Common myeloid progenitor, CD34-positive (primary cell): ENCODE data around the gene MAPKAP1.

Experiments used
- CTCF ChIA-PET: fragments of 350-600 bp; sonication (Branson Sonifier 250); formaldehyde crosslinking; loops from one replicate; lab custom pipeline; 2021; ENCODE audit warnings: antibody characterized with exemption; lab: Charles Lee
- POLR2A ChIA-PET: fragments of 350-600 bp; sonication (Branson Sonifier 250); formaldehyde crosslinking; loops from one replicate; lab custom pipeline; 2021; ENCODE audit warnings: antibody characterized with exemption; lab: Charles Lee
- DNase-seq, 3 donors: peaks; one replicate each; pipeline versions ENCODE4 v3.0.0 to v3.0.0-alpha.2; 2013
- H3K27ac ChIP-seq, 2 experiments: 1 replicate in 1 of 2; 2 replicates in 1 of 2; pipeline ENCODE4 v1.7.0; 2013; ENCODE audit warnings: inconsistent platforms in 2 of 2, low read length in 2 of 2, mild to moderate bottlenecking in 2 of 2, low read depth in 1 of 2, moderate library complexity in 1 of 2; ENCODE audit not compliant: severe bottlenecking in 2 of 2, insufficient read depth in 1 of 2, poor library complexity in 1 of 2
- H3K27me3 ChIP-seq, 5 experiments: replicated peaks in 2 of 5; 1 replicate in 3 of 5; 2 replicates in 2 of 5; pipeline versions ENCODE4 v1.6.1 to v1.7.0; 2013; ENCODE audit warnings: low read length in 4 of 5, mild to moderate bottlenecking in 2 of 5, moderate library complexity in 2 of 5, inconsistent platforms in 1 of 5; ENCODE audit not compliant: insufficient read depth in 5 of 5, control insufficient read depth in 4 of 5
- H3K36me3 ChIP-seq, 4 experiments: 1 replicate in 2 of 4; 2 replicates in 2 of 4; pipeline versions ENCODE4 v1.6.1 to v1.7.0; 2013; ENCODE audit warnings: low read length in 3 of 4, control low read depth in 1 of 4, mild to moderate bottlenecking in 1 of 4; ENCODE audit not compliant: control insufficient read depth in 4 of 4, insufficient read depth in 4 of 4
- H3K4me1 ChIP-seq, 4 experiments: 1 replicate in 3 of 4; 2 replicates in 1 of 4; pipeline versions ENCODE4 v1.6.1 to v1.7.1; 2013; ENCODE audit warnings: low read length in 3 of 4, mild to moderate bottlenecking in 3 of 4, control low read depth in 1 of 4, inconsistent platforms in 1 of 4, moderate library complexity in 1 of 4; ENCODE audit not compliant: control insufficient read depth in 4 of 4, insufficient read depth in 4 of 4; ENCODE audit errors: control extremely low read depth in 1 of 4
- H3K4me3 ChIP-seq, 7 experiments: 1 replicate in 4 of 7; 2 replicates in 3 of 7; pipeline versions ENCODE4 v1.5.1 to v1.7.0; 2013; ENCODE audit warnings: mild to moderate bottlenecking in 7 of 7, low read length in 6 of 7, moderate library complexity in 6 of 7, inconsistent platforms in 2 of 7, low read depth in 2 of 7, control low read depth in 1 of 7; ENCODE audit not compliant: insufficient read depth in 4 of 7, control insufficient read depth in 1 of 7; ENCODE audit errors: extremely low read depth in 1 of 7
- H3K9me3 ChIP-seq, 5 experiments: 1 replicate in 4 of 5; 2 replicates in 1 of 5; pipeline versions ENCODE4 v1.6.1 to v1.7.1; 2013; ENCODE audit warnings: low read length in 4 of 5, mild to moderate bottlenecking in 2 of 5, inconsistent platforms in 1 of 5, low read depth in 1 of 5, moderate library complexity in 1 of 5; ENCODE audit not compliant: control insufficient read depth in 4 of 5, insufficient read depth in 2 of 5; ENCODE audit errors: control extremely low read depth in 1 of 5
- WGBS: methylation state at CpG from one replicate; pipeline ENCODE4 v1.1.5; 2013; ENCODE audit not compliant: insufficient coverage; 5-methylcytosine and 5-hydroxymethylcytosine counted together

MAPKAP1 gene

GRCh38 chr9:125536776-125537175 is 170.2 kb downstream of the MAPKAP1 start:
- H3K4me3 ChIP-seq: no peak overlapping the region
- H3K27me3 ChIP-seq: no peaks in the 10 kb centered on the region
- no CpG with 5 or more reads among the region's 1 CpG for WGBS
- H3K4me1 ChIP-seq: no peaks in the 10 kb centered on the region
- peaks cover 0 to 16% (median 5%) of the 10 kb centered on the region in 4 experiments for H3K36me3 ChIP-seq
- H3K27ac ChIP-seq: no peak overlapping the region
- CTCF ChIA-PET: no interaction called here
- POLR2A ChIA-PET: no interaction called here
- H3K9me3 ChIP-seq: no peaks in the 10 kb centered on the region
- DNase-seq: no peak

- CTCF ChIA-PET: no interaction called here
- Histone ChIP-seq H3K4me1 (peaks cover 0 to under 1% (median 0%) of the 10 kb centered on the region in 4 experiments), H3K4me3 (no peak overlapping the region), H3K36me3 (peaks cover 0 to 13% (median 5%) of the 10 kb centered on the region in 4 experiments), H3K9me3 (no peaks in the 10 kb centered on the region), H3K27ac (no peak overlapping the region), H3K27me3 (no peaks in the 10 kb centered on the region)
- no peak for DNase-seq
- WGBS: no CpG with 5 or more reads among the region's 3 CpGs
- POLR2A ChIA-PET: no interaction called here
Observed at GRCh38 chr9:125536167-125536772, 170.7 kb downstream of the MAPKAP1 start.

- Histone ChIP-seq H3K36me3 (peaks cover 0 to 6% (median 2%) of the 10 kb centered on the region in 4 experiments), H3K27me3 (no peaks in the 10 kb centered on the region), H3K4me1 (peaks cover 9 to 12% (median 10%) of the 10 kb centered on the region in 4 experiments), H3K27ac (no peak overlapping the region), H3K4me3 (no peak overlapping the region), H3K9me3 (no peaks in the 10 kb centered on the region)
- ChIA-PET CTCF (interaction anchor here (1.2 kb wide), 1 partner anchor 17 kb away, joined by 4 read pairs; no protein-coding TSS in a partner anchor), POLR2A (no interaction called here)
- 90% methylated on average over 3 of the region's 4 CpGs for WGBS
- DNase-seq: no peak
Observed at GRCh38 chr9:125534971-125535701, 171.9 kb downstream of the MAPKAP1 start.

DNA sequence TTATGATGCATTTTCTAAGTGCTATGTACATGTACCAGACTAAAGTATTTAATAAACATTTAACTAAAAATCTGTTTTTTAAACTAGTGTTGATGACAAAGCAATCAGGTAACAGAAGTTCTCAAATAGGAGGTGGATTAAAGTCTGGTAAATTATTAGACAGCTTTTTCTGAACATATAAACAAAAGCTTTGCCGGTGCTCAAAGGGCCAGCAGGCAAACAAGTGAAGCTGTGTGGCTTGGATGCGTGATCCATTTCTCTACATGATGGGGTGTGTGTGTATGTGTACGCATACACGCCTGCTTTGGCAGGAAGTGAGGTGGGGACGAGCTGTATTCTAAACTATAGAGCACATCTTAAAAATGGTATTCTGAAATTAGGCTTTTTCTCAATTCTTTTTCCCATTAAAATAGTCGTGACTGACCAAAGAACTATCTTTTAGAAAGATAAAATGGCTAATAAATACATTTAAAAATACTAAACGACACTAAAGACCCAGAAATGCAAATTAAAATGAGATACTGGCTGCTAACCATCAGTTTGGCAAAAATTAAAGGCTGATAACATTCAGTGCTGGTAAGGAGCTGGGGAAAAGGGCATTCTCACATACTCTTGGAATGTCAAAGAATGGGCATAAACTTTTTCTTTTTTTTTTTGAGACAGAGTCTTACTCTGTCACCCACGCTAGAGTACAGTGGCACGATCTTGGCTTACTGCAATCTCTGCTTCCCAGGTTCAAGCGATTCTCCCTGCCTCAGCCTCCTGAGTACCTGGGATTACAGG is 174.0 kb downstream of the MAPKAP1 start:
- H3K4me3 ChIP-seq: no peak overlapping the region
- CTCF ChIA-PET: no interaction called here
- peaks cover 0 to 4% (median under 1%) of the 10 kb centered on the region in 4 experiments for H3K36me3 ChIP-seq
- H3K27ac ChIP-seq: no peak overlapping the region
- DNase-seq: no peak
- POLR2A ChIA-PET: no interaction called here
- H3K4me1 ChIP-seq: peaks cover 17 to 31% (median 23%) of the 10 kb centered on the region in 4 experiments
- WGBS: 100% methylated on average over 3 of the region's 10 CpGs
- H3K27me3 ChIP-seq: no peaks in the 10 kb centered on the region
- no peaks in the 10 kb centered on the region for H3K9me3 ChIP-seq

GRCh38 chr9:125532412-125532811 is 174.6 kb downstream of the MAPKAP1 start:
- ChIA-PET POLR2A (no interaction called here), CTCF (no interaction called here)
- Histone ChIP-seq H3K9me3 (no peaks in the 10 kb centered on the region), H3K36me3 (peaks cover 0 to 3% (median 0%) of the 10 kb centered on the region in 4 experiments), H3K27me3 (no peaks in the 10 kb centered on the region), H3K27ac (no peak overlapping the region), H3K4me1 (peaks cover 18 to 35% (median 27%) of the 10 kb centered on the region in 4 experiments), H3K4me3 (no peak overlapping the region)
- WGBS: 83% methylated on average over 1 of the region's 3 CpGs
- DNase-seq: no peak

DNA sequence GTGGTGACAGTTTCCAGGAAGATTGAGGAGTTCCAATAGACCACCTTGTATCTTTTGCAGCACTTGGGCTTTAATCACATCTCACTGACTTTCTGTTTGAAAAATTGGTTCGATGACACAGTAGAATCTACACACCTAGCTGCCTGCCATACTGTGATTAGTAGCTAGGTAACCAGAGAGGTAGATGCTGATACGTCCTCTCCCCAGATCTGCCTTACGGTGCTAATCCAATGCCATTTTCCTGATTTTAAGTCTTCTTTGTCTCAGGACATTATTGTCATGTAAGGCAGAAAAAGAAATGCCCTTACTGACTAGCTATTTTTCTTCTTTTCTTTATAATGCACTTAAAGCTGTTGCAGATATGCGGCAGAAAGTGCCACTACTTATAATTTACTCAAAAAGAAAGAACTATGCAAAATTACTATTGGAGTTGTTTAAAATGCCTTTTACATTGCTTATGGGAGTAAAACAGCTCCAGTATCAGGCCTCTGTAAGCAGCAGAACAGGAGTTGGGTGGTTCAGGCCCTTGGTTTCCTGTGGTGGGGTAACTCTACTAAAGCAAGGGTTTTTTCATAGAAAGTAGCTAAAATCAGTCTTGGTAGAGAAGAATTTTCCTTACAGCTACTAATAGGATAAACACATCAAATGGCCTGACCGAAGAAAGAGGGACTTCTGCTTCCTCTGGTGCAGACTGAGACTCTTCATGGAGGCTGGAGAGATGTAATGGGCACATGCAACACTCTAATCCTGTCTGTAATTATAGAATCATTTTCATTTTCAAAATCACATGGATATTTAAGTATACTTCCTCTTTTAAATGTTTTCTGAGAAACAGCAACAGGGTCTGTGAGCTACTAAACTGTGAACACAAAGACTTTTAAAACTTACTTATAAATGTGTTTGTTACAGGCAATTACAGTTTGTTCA is 177.2 kb downstream of the MAPKAP1 start:
- ChIA-PET CTCF (interaction anchor here (0.6 to 2.2 kb wide), 7 partner anchors 8 to 103 kb away, joined by 3 to 9 read pairs (median 3); no protein-coding TSS in a partner anchor), POLR2A (no interaction called here)
- 96% methylated on average over 3 of the region's 5 CpGs for WGBS
- Histone ChIP-seq H3K4me1 (peaks cover 19 to 35% (median 30%) of the 10 kb centered on the region in 4 experiments), H3K36me3 (peaks cover 0 to under 1% (median 0%) of the 10 kb centered on the region in 4 experiments), H3K9me3 (no peaks in the 10 kb centered on the region), H3K4me3 (peak overlapping the region in 2 of 7 experiments; percentile 24 to 51), H3K27me3 (no peaks in the 10 kb centered on the region), H3K27ac (peak overlapping the region in 1 of 2 experiments; percentile 41)
- DNase-seq: peak; percentile 30 to 84 (median 77)
